Mucosa of rectum (tissue), 2 donors: ENCODE results near the gene CLCF1.

ENCODE experiments used
- H3K27ac ChIP-seq, 2 donors: one replicate each; pipeline ENCODE4 v1.7.0; 2013; ENCODE audit warnings: inconsistent platforms in 2 of 2, low read depth in 2 of 2, low read length in 2 of 2
- H3K27me3 ChIP-seq, 2 donors: one replicate each; pipeline ENCODE4 v1.7.0; 2013; ENCODE audit warnings: low read length in 2 of 2; ENCODE audit not compliant: control insufficient read depth in 2 of 2, insufficient read depth in 2 of 2
- H3K36me3 ChIP-seq, 2 donors: one replicate each; pipeline ENCODE4 v1.7.0; 2013; ENCODE audit warnings: low read length in 2 of 2; ENCODE audit not compliant: control insufficient read depth in 2 of 2, insufficient read depth in 2 of 2
- H3K4me1 ChIP-seq, 2 donors: one replicate each; pipeline ENCODE4 v1.7.0; 2013; ENCODE audit warnings: low read length in 2 of 2, mild to moderate bottlenecking in 1 of 2; ENCODE audit not compliant: control insufficient read depth in 2 of 2, insufficient read depth in 2 of 2
- H3K4me3 ChIP-seq, 2 donors: one replicate each; pipeline ENCODE4 v1.7.0; 2013; ENCODE audit warnings: low read length in 2 of 2
- H3K9ac ChIP-seq, 2 donors: one replicate each; pipeline ENCODE4 v1.7.0; 2013; ENCODE audit warnings: low read length in 2 of 2, low read depth in 1 of 2, mild to moderate bottlenecking in 1 of 2
- H3K9me3 ChIP-seq, 2 donors: one replicate each; pipeline ENCODE4 v1.7.0; 2013; ENCODE audit warnings: low read length in 2 of 2; ENCODE audit not compliant: control insufficient read depth in 2 of 2
- donor health status: healthy.
- donor health status: Normal muscosa, but diverticular disease.

Gene CLCF1

GRCh38 chr11:67372993-67373647 is at the start of gene CLCF1:
Gene CLCF1, minus strand, starts transcription at chr11:67373598. Its CDS starts 59 bp downstream, at chr11:67373539.
- Histone ChIP-seq H3K36me3 (no peaks in the 10 kb centered on the region), H3K27me3 (no peaks in the 10 kb centered on the region), H3K27ac (peak within 1 kb of the TSS; percentile 86 to 89), H3K9me3 (no peaks in the 10 kb centered on the region), H3K4me1 (peaks cover 26 to 28% of the 10 kb centered on the region in 2 donors), H3K9ac (peak within 1 kb of the TSS; percentile 58 to 81), H3K4me3 (peak within 1 kb of the TSS; percentile 56 to 69)

GRCh38 chr11:67422891-67423290 is 49.5 kb upstream of the CLCF1 start:
- Histone ChIP-seq H3K27me3 (no peaks in the 10 kb centered on the region), H3K4me3 (no peak overlapping the region), H3K9ac (no peak overlapping the region), H3K4me1 (peaks cover 17 to 22% of the 10 kb centered on the region in 2 donors), H3K27ac (no peak overlapping the region), H3K36me3 (no peaks in the 10 kb centered on the region), H3K9me3 (no peaks in the 10 kb centered on the region)

- Histone ChIP-seq H3K27ac (peak overlapping the region in 1 of 2 donors; percentile 95), H3K9ac (peak overlapping the region; percentile 26 to 54), H3K9me3 (no peaks in the 10 kb centered on the region), H3K36me3 (no peaks in the 10 kb centered on the region), H3K4me3 (peak overlapping the region in 1 of 2 donors; percentile 38), H3K27me3 (no peaks in the 10 kb centered on the region), H3K4me1 (peaks cover 12 to 18% of the 10 kb centered on the region in 2 donors)
These were observed 48.1 kb upstream of the CLCF1 start for GRCh38 chr11:67421430-67422031.

GRCh38 chr11:67420646-67421429 is 47.4 kb upstream of the CLCF1 start:
- Histone ChIP-seq H3K36me3 (no peaks in the 10 kb centered on the region), H3K9me3 (no peaks in the 10 kb centered on the region), H3K27ac (peak overlapping the region; percentile 94 to 95), H3K27me3 (no peaks in the 10 kb centered on the region), H3K4me3 (peak overlapping the region; percentile 55 to 78), H3K9ac (peak overlapping the region; percentile 60 to 84), H3K4me1 (peaks cover 12 to 18% of the 10 kb centered on the region in 2 donors)

- Histone ChIP-seq H3K36me3 (no peaks in the 10 kb centered on the region), H3K27me3 (no peaks in the 10 kb centered on the region), H3K9me3 (no peaks in the 10 kb centered on the region), H3K4me3 (peak overlapping the region; percentile 55 to 78), H3K9ac (peak overlapping the region; percentile 60 to 84), H3K4me1 (peaks cover 14 to 18% of the 10 kb centered on the region in 2 donors), H3K27ac (peak overlapping the region; percentile 94 to 95)
These were observed 46.8 kb upstream of the CLCF1 start for GRCh38 chr11:67420147-67420645.

- H3K9ac ChIP-seq = no peak overlapping the region
- H3K9me3 ChIP-seq = no peaks in the 10 kb centered on the region
- peaks cover 17 to 21% of the 10 kb centered on the region in 2 donors for H3K4me1 ChIP-seq
- no peaks in the 10 kb centered on the region for H3K36me3 ChIP-seq
- no peak overlapping the region for H3K4me3 ChIP-seq
- H3K27ac ChIP-seq = no peak overlapping the region
- H3K27me3 ChIP-seq = no peaks in the 10 kb centered on the region
These were observed 46.1 kb upstream of the CLCF1 start for GRCh38 chr11:67419325-67420049.

GRCh38 chr11:67418476-67419281 is 45.3 kb upstream of the CLCF1 start:
- no peak overlapping the region for H3K4me3 ChIP-seq

GRCh38 chr11:67417425-67417824 is 44.0 kb upstream of the CLCF1 start:
- Histone ChIP-seq H3K36me3 (no peaks in the 10 kb centered on the region), H3K4me1 (peaks cover 17 to 21% of the 10 kb centered on the region in 2 donors), H3K9ac (no peak overlapping the region), H3K27me3 (peaks cover 0 to 6% of the 10 kb centered on the region in 2 donors), H3K27ac (peak overlapping the region in 1 of 2 donors; percentile 16), H3K4me3 (no peak overlapping the region), H3K9me3 (no peaks in the 10 kb centered on the region)

More at GRCh38 chr11:67418476-67419281, 45.3 kb upstream of the CLCF1 start:
- Histone ChIP-seq H3K36me3 (no peaks in the 10 kb centered on the region), H3K27ac (no peak overlapping the region), H3K9me3 (no peaks in the 10 kb centered on the region), H3K27me3 (no peaks in the 10 kb centered on the region), H3K4me1 (peaks cover 17 to 21% of the 10 kb centered on the region in 2 donors), H3K9ac (no peak overlapping the region)
